Central memory CD8-positive, alpha-beta T cell (primary cell): Measurements from ENCODE around the gene PPP1R12B.
"Not testable (repeated sequence)": the region's sequence is repeated elsewhere in the genome, so short reads cannot be mapped to it uniquely, and the experiment has no call there.

Experiments
- ATAC-seq: fragments of 150-1000 bp; cut with Tn5 transposase; replicated peaks from 2 replicates; pipeline ENCODE4 v1.10.0; 2022; ENCODE audit warnings: mild to moderate bottlenecking, moderate FRiP score, moderate number of reproducible peaks; ENCODE audit not compliant: poor library complexity, severe bottlenecking; ENCODE audit errors: extremely low read depth
- DNase-seq, 2 donors: peaks; one replicate each; pipeline ENCODE4 v3.0.0; 2021; ENCODE audit warnings: low spot score in 2 of 2
- H3K27ac Mint-ChIP-seq: one replicate; pipeline ENCODE4 v1.8.0; 2022; ENCODE audit warnings: low read depth, mild to moderate bottlenecking, moderate library complexity, mixed read lengths
- H3K27me3 Mint-ChIP-seq: one replicate; pipeline ENCODE4 v1.8.0; 2022; ENCODE audit warnings: mixed read lengths
- H3K36me3 Mint-ChIP-seq: one replicate; pipeline ENCODE4 v1.8.0; 2022; ENCODE audit warnings: mild to moderate bottlenecking, moderate library complexity, mixed read lengths; ENCODE audit not compliant: insufficient read depth
- H3K4me1 Mint-ChIP-seq: one replicate; pipeline ENCODE4 v1.8.0; 2022; ENCODE audit warnings: mixed read lengths
- H3K4me3 Mint-ChIP-seq: one replicate; pipeline ENCODE4 v1.8.0; 2022; ENCODE audit warnings: mild to moderate bottlenecking, moderate library complexity, mixed read lengths
- H3K9me3 Mint-ChIP-seq: one replicate; pipeline ENCODE4 v1.8.0; 2022; ENCODE audit warnings: mixed read lengths

The PPP1R12B gene

GRCh38 chr1:202395831-202396230, 47.3 kb downstream of the PPP1R12B start:
- not testable (repeated sequence) for H3K4me3 Mint-ChIP-seq, H3K27ac Mint-ChIP-seq, H3K4me1 Mint-ChIP-seq, H3K27me3 Mint-ChIP-seq, H3K36me3 Mint-ChIP-seq, ATAC-seq, H3K9me3 Mint-ChIP-seq, DNase-seq

- no peak for DNase-seq
- Mint-ChIP-seq H3K36me3 (no peaks in the 10 kb centered on the region), H3K4me3 (no peak overlapping the region), H3K4me1 (peaks cover 12% of the 10 kb centered on the region), H3K27ac (no peak overlapping the region), H3K27me3 (no peaks in the 10 kb centered on the region), H3K9me3 (no peaks in the 10 kb centered on the region)
- no peak for ATAC-seq
These were observed 48.8 kb downstream of the PPP1R12B start for GRCh38 chr1:202397256-202397655.

GRCh38 chr1:202398439-202398838, 49.9 kb downstream of the PPP1R12B start:
- not testable (repeated sequence) for H3K9me3 Mint-ChIP-seq, ATAC-seq, H3K36me3 Mint-ChIP-seq, H3K4me3 Mint-ChIP-seq, DNase-seq, H3K27ac Mint-ChIP-seq, H3K27me3 Mint-ChIP-seq
- peaks cover 13% of the 10 kb centered on the region for H3K4me1 Mint-ChIP-seq

GRCh38 chr1:202401771-202402170, 53.3 kb downstream of the PPP1R12B start:
- not testable (repeated sequence) for ATAC-seq, H3K4me3 Mint-ChIP-seq

GRCh38 chr1:202403381-202403780, 54.9 kb downstream of the PPP1R12B start:
- peaks cover 11% of the 10 kb centered on the region for H3K4me1 Mint-ChIP-seq
- not testable (repeated sequence) for H3K4me3 Mint-ChIP-seq, H3K9me3 Mint-ChIP-seq, H3K27ac Mint-ChIP-seq, H3K36me3 Mint-ChIP-seq, DNase-seq, H3K27me3 Mint-ChIP-seq, ATAC-seq

More at GRCh38 chr1:202401771-202402170, 53.3 kb downstream of the PPP1R12B start:
- H3K27me3 Mint-ChIP-seq, H3K36me3 Mint-ChIP-seq, DNase-seq, H3K9me3 Mint-ChIP-seq, H3K27ac Mint-ChIP-seq: not testable (repeated sequence)
- peaks cover 11% of the 10 kb centered on the region for H3K4me1 Mint-ChIP-seq

- no peak for ATAC-seq
- Mint-ChIP-seq H3K27me3 (no peaks in the 10 kb centered on the region), H3K36me3 (no peaks in the 10 kb centered on the region), H3K4me3 (no peak overlapping the region), H3K27ac (no peak overlapping the region), H3K9me3 (no peaks in the 10 kb centered on the region), H3K4me1 (peaks cover 11% of the 10 kb centered on the region)
- no peak for DNase-seq
These were observed 57.4 kb downstream of the PPP1R12B start for GRCh38 chr1:202405928-202406327.

- ATAC-seq, DNase-seq, H3K27ac Mint-ChIP-seq, H3K4me3 Mint-ChIP-seq, H3K9me3 Mint-ChIP-seq, H3K36me3 Mint-ChIP-seq, H3K27me3 Mint-ChIP-seq: not testable (repeated sequence)
- peaks cover 11% of the 10 kb centered on the region for H3K4me1 Mint-ChIP-seq
These were observed 58.4 kb downstream of the PPP1R12B start for GRCh38 chr1:202406896-202407295.

GRCh38 chr1:202407378-202407777, 58.9 kb downstream of the PPP1R12B start:
- not testable (repeated sequence) for ATAC-seq, H3K27ac Mint-ChIP-seq, H3K27me3 Mint-ChIP-seq, H3K4me3 Mint-ChIP-seq, H3K36me3 Mint-ChIP-seq, H3K9me3 Mint-ChIP-seq, DNase-seq
- H3K4me1 Mint-ChIP-seq = peaks cover 11% of the 10 kb centered on the region

- H3K4me1 Mint-ChIP-seq, H3K36me3 Mint-ChIP-seq, H3K4me3 Mint-ChIP-seq, H3K9me3 Mint-ChIP-seq, H3K27me3 Mint-ChIP-seq, H3K27ac Mint-ChIP-seq, ATAC-seq, DNase-seq: not testable (repeated sequence)
These were observed 61.8 kb downstream of the PPP1R12B start for GRCh38 chr1:202410251-202410650.

GRCh38 chr1:202410854-202411357, 62.4 kb downstream of the PPP1R12B start:
- not testable (repeated sequence) for H3K4me1 Mint-ChIP-seq, DNase-seq, H3K9me3 Mint-ChIP-seq, H3K4me3 Mint-ChIP-seq, H3K27me3 Mint-ChIP-seq, H3K27ac Mint-ChIP-seq, ATAC-seq, H3K36me3 Mint-ChIP-seq

GRCh38 chr1:202411422-202411821, 62.9 kb downstream of the PPP1R12B start:
- peaks cover 5% of the 10 kb centered on the region for H3K4me1 Mint-ChIP-seq
- no peak overlapping the region for H3K4me3 Mint-ChIP-seq
- H3K27ac Mint-ChIP-seq = no peak overlapping the region
- no peaks in the 10 kb centered on the region for H3K36me3 Mint-ChIP-seq
- H3K9me3 Mint-ChIP-seq = no peaks in the 10 kb centered on the region
- H3K27me3 Mint-ChIP-seq = no peaks in the 10 kb centered on the region
- ATAC-seq = no peak
- DNase-seq = no peak

- H3K9me3 Mint-ChIP-seq, ATAC-seq, H3K4me1 Mint-ChIP-seq, H3K4me3 Mint-ChIP-seq, H3K36me3 Mint-ChIP-seq, DNase-seq, H3K27me3 Mint-ChIP-seq, H3K27ac Mint-ChIP-seq: not testable (repeated sequence)
These were observed 63.9 kb downstream of the PPP1R12B start for GRCh38 chr1:202412421-202412820.

GRCh38 chr1:202416641-202417040, 68.1 kb downstream of the PPP1R12B start:
- ATAC-seq (no peak), DNase-seq (no peak)
- Mint-ChIP-seq H3K9me3 (no peaks in the 10 kb centered on the region), H3K27ac (no peak overlapping the region), H3K27me3 (no peaks in the 10 kb centered on the region), H3K4me1 (peaks cover 5% of the 10 kb centered on the region), H3K36me3 (peaks cover 1% of the 10 kb centered on the region), H3K4me3 (no peak overlapping the region)

GRCh38 chr1:202417141-202417540, 68.6 kb downstream of the PPP1R12B start:
- not testable (repeated sequence) for H3K4me1 Mint-ChIP-seq, H3K4me3 Mint-ChIP-seq, H3K36me3 Mint-ChIP-seq, H3K27me3 Mint-ChIP-seq, H3K9me3 Mint-ChIP-seq, ATAC-seq, H3K27ac Mint-ChIP-seq, DNase-seq
